Measurements from ENCODE around the gene R3HDML. TPM values are rescaled to one million over a fixed set of nuclear protein-coding genes. Genes with fewer than 3 reads are reported as not detected.

The R3HDML gene
- total and polyA plus RNA-seq, 2 of the 13 experiments (the other 11 are each of a cell fraction or from before 2014, with no cell fraction given), result not detected

DNA sequence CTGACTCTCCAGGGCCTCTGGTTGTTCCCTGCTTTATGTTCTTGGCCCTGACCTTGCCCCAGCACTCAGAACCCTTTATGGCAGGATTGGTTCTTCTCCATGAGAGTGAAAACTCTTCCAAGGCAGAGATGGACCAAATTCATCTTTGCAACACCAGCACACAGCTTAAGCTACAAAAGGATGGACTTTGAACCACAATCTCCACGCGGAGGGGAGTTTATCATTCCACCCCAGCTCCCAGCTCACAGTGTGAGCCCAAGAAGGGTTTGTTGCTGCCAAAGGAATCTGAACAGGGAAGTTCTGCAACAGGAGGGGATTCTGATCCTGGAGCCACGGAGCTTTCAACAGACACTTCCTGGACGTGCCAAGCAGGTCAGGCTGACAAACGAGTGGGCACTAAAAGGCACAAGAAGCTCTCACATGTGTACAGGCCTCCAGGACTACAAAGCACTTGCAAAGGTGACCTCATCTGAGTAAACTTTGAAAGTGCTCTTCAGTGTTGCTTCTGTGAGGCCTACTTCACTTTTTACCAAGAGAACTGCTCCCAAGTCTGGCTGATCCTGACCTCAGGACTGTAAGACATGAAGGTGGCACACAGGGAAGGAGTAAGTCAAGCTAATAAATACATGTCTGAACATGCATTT lies 34.7 kb upstream of the R3HDML start (continued):
- TF ChIP-seq MTERF4 (CRISPR knock-in tag; IDR thresholded peaks at IDR 0.05) (no peak), ZNF207 (IDR thresholded peaks at IDR 0.05; ENCODE audit: borderline replicate concordance) (no peak), ZBED4 (CRISPR knock-in tag; IDR thresholded peaks at IDR 0.05; ENCODE audit: borderline replicate concordance) (no peak; the same call in 1 of the 2 replicates), KDM2A (CRISPR knock-in tag; IDR thresholded peaks at IDR 0.05; ENCODE audit: borderline replicate concordance, low read depth) (peak; percentile 74), HOXA9 (CRISPR knock-in tag; IDR thresholded peaks at IDR 0.05; ENCODE audit: borderline replicate concordance) (no peak), NR2F1 (CRISPR knock-in tag; IDR thresholded peaks at IDR 0.05) (peak in 1 of 2 experiments; percentile 22; a peak in 1 of 4 replicates), FOXA1 (IDR thresholded peaks at IDR 0.05) (0 out of 2 replicates have a peak, but pooled peaks have one; percentile 66), FOXA1 (CRISPR knock-in tag; IDR thresholded peaks at IDR 0.05) (peak; percentile 98), THYN1 (CRISPR knock-in tag; IDR thresholded peaks at IDR 0.05; ENCODE audit: borderline replicate concordance, low read depth) (no peak), ZNF276 (CRISPR knock-in tag; IDR thresholded peaks at IDR 0.05; ENCODE audit: low read depth) (peak; percentile 81; the same call in 1 of the 2 replicates), FUBP1 (CRISPR knock-in tag; IDR thresholded peaks at IDR 0.05; ENCODE audit: borderline replicate concordance) (no peak)
- TF ChIP-seq, protein P1, sequence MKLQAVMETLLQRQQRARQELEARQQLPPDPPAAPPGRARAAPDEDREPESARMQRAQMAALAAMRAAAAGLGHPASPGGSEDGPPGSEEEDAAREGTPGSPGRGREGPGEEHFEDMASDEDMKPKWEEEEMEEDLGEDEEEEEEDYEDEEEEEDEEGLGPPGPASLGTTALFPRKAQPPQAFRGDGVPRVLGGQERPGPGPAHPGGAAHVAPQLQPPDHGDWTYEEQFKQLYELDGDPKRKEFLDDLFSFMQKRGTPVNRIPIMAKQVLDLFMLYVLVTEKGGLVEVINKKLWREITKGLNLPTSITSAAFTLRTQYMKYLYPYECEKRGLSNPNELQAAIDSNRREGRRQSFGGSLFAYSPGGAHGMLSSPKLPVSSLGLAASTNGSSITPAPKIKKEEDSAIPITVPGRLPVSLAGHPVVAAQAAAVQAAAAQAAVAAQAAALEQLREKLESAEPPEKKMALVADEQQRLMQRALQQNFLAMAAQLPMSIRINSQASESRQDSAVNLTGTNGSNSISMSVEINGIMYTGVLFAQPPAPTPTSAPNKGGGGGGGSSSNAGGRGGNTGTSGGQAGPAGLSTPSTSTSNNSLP (IDR thresholded peaks at IDR 0.05; ENCODE audit: low read depth, low read length), result 0 out of 2 replicates have a peak, but pooled peaks have one; percentile 6

Data from HepG2 (cell line).